Measurements from ENCODE around the gene CELA3A.

- TF ChIP-seq CTCF (IDR thresholded peaks at IDR 0.05 in 2 of 3, conservative IDR thresholded peaks at IDR 0.05 in 1 of 3; ENCODE audit: control insufficient read depth in 2 of 3, extremely low read depth in 1 of 3, insufficient read depth in 1 of 3, low read depth in 3 of 3, low read length in 3 of 3) (no peak), EZH2 (IDR thresholded peaks at IDR 0.05; ENCODE audit: borderline replicate concordance, control insufficient read depth, low read depth, low read length) (no peak), PKNOX1 (IDR thresholded peaks at IDR 0.05) (no peak), HDAC2 (IDR thresholded peaks at IDR 0.05) (no peak), E2F4 (IDR thresholded peaks at IDR 0.05; ENCODE audit: low read depth, low read length) (no peak), RCOR1 (conservative IDR thresholded peaks at IDR 0.05; ENCODE audit: low read depth, low read length) (no peak), USF1 (IDR thresholded peaks at IDR 0.05; ENCODE audit: borderline replicate concordance, extremely low read length, insufficient read depth, low read depth, low read length) (peak; percentile 79)
These were observed 47.1 kb downstream of the CELA3A start for GRCh38 chr1:22048351-22049192.

All from GM12878 (cell line).